ENCODE data around the gene PIGU.

The PIGU gene

DNA sequence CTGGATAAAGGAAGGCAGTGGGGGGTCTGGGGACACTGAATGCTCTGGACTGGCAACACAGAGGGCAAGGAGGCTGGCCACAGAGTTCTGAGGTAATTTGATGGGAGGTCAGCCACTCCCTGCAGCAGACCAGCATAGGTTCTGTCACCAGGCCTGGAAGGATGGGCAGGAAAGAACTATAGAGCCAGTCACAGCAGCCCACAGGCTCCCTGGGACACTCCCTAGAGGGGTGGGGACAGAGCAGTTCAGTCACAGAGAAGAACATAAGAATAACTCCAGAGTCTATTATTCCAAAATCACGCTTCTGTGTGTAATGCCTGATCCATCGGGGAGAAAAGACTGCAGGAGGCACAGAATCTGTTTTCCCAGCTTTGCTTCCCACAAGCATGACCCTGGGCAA lies 141.0 kb downstream of the PIGU start:
- no peak overlapping the region for H3K4me3 Mint-ChIP-seq
- no peak overlapping the region for H3K27ac Mint-ChIP-seq
- H3K9me3 Mint-ChIP-seq: no peaks in the 10 kb centered on the region

GRCh38 chr20:34535301-34535840 lies 141.5 kb downstream of the PIGU start:
- Mint-ChIP-seq H3K9me3 (no peaks in the 10 kb centered on the region), H3K4me1 (no peaks in the 10 kb centered on the region), H3K27ac (no peak overlapping the region), H3K27me3 (no peaks in the 10 kb centered on the region), H3K4me3 (no peak overlapping the region)
- DNase-seq: no peak
- ATAC-seq: no peak

More for the DNA sequence above, 141.0 kb downstream of the PIGU start:
- DNase-seq (no peak), ATAC-seq (no peak)
- Mint-ChIP-seq H3K4me1 (no peaks in the 10 kb centered on the region), H3K27me3 (no peaks in the 10 kb centered on the region)

DNA sequence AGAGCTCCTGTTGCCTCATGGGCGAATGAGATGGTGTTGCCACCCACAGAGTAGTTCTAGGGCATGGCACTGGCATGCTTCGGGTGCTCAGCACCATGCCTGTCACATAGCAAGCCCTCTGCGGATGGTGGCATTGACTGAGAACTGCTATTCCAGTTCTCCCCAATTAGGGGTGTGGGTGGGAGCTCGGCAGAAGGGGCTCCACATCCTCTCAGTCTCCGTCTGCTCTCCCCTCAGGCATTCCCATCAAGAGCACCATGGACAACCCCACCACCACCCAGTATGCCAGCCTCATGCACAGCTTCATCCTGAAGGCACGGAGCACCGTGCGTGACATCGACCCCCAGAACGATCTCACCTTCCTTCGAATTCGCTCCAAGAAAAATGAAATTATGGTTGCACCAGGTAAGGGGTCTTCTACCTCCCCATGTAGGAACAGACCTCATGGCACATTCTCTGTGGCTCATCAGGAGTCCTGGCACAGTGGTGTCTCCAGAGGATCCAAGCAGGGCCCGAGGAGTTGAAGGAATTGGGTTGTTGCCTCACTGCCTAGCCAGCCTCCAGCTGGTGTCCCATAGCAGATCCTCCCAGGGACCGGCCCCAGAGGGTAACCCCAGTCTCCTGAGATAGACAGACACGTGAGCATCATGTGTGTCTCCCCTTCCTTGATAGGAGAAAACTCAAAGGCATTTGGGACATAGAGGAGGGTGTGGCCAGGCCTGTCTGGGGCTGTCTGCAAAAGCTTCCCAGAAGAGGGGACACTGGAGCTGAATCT lies 142.3 kb downstream of the PIGU start:
- Mint-ChIP-seq H3K27ac (no peak overlapping the region), H3K4me3 (no peak overlapping the region)

GRCh38 chr20:34532756-34533155 lies 144.1 kb downstream of the PIGU start:
- DNase-seq (no peak), ATAC-seq (no peak)
- Mint-ChIP-seq H3K4me3 (no peak overlapping the region), H3K27me3 (no peaks in the 10 kb centered on the region), H3K27ac (peak overlapping the region in 1 of 2 donors; percentile 34), H3K4me1 (no peaks in the 10 kb centered on the region), H3K9me3 (no peaks in the 10 kb centered on the region)

More for the DNA sequence above, 142.3 kb downstream of the PIGU start:
- no peak for ATAC-seq
- H3K4me1 Mint-ChIP-seq: no peaks in the 10 kb centered on the region
- H3K9me3 Mint-ChIP-seq: no peaks in the 10 kb centered on the region
- DNase-seq: no peak
- H3K27me3 Mint-ChIP-seq: no peaks in the 10 kb centered on the region

GRCh38 chr20:34532320-34532719 lies 144.6 kb downstream of the PIGU start:
- ATAC-seq (no peak), DNase-seq (no peak)
- Mint-ChIP-seq H3K4me1 (no peaks in the 10 kb centered on the region), H3K27ac (no peak overlapping the region), H3K9me3 (no peaks in the 10 kb centered on the region), H3K4me3 (no peak overlapping the region), H3K27me3 (no peaks in the 10 kb centered on the region)

DNA sequence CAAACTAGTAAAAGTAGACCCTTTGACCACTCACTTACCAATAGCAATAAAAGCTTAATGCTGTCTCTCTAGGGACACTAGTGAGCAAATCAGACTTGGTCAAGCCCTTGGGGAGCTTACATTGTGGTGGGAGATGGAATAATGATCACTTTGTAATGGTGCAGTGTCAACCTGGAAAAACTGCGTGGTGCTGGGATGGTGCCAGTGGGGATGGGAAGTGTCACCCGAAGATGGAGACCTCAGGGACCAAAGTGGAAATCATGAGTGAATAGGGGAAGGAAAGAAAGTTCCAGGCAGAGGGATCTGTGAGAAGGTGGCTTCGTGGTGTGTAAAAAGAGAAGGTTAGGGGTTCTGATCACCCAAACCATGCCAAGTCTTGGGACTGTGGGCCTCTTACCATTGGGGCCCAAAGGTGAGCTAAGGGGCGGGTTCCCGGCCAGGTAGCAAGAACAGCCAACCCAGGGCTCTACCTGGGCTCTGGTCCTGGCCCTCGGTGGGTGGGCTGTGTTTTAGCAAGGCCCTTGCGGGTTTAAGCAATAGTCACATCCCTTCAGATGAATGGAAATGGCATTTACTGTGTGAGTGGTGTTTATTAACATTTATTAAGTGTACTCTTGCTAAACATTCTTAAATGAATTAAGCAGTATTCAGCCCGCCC lies 145.2 kb downstream of the PIGU start:
- ATAC-seq (no peak), DNase-seq (no peak)
- Mint-ChIP-seq H3K4me1 (no peaks in the 10 kb centered on the region), H3K4me3 (no peak overlapping the region), H3K27me3 (no peaks in the 10 kb centered on the region), H3K9me3 (no peaks in the 10 kb centered on the region), H3K27ac (no peak overlapping the region)

- Mint-ChIP-seq H3K9me3 (no peaks in the 10 kb centered on the region), H3K4me1 (no peaks in the 10 kb centered on the region), H3K27ac (no peak overlapping the region), H3K27me3 (no peaks in the 10 kb centered on the region), H3K4me3 (no peak overlapping the region)
- ATAC-seq: no peak
- no peak for DNase-seq
Observed at GRCh38 chr20:34530342-34530741, 146.6 kb downstream of the PIGU start.

GRCh38 chr20:34529742-34530141 lies 147.2 kb downstream of the PIGU start:
- ATAC-seq: no peak
- no peaks in the 10 kb centered on the region for H3K4me1 Mint-ChIP-seq

GRCh38 chr20:34528921-34529297 lies 148.0 kb downstream of the PIGU start:
- Mint-ChIP-seq H3K27ac (peak overlapping the region in 1 of 2 donors; percentile 83), H3K4me1 (no peaks in the 10 kb centered on the region), H3K9me3 (no peaks in the 10 kb centered on the region), H3K27me3 (no peaks in the 10 kb centered on the region), H3K4me3 (no peak overlapping the region)
- no peak for ATAC-seq
- DNase-seq: no peak

More at GRCh38 chr20:34529742-34530141, 147.2 kb downstream of the PIGU start:
- no peak for DNase-seq
- Mint-ChIP-seq H3K27ac (no peak overlapping the region), H3K9me3 (no peaks in the 10 kb centered on the region), H3K27me3 (no peaks in the 10 kb centered on the region), H3K4me3 (no peak overlapping the region)

DNA sequence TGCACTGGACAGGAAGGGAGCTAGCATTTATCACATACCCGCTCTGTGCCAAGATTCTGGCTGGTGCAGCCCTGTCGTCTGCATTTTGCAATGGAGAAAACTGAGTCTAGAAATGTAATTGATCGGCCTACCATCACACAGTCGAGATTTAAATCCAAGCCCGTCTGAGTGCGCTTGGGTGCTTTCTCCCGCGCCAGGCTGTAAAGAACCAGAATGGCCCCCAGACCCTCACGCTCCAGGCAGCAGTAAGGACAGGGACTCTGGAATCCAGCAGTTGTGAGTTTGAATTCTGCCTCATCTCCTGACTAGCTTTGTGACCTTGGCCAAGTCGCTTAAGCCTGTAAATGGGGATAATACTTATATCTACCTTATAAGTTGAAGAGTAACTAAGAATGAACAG lies 149.9 kb downstream of the PIGU start:
- Mint-ChIP-seq H3K4me3 (no peak overlapping the region), H3K27me3 (no peaks in the 10 kb centered on the region), H3K9me3 (no peaks in the 10 kb centered on the region), H3K4me1 (peaks cover 18% of the 10 kb centered on the region), H3K27ac (no peak overlapping the region)
- ATAC-seq: no peak
- no peak for DNase-seq

DNA sequence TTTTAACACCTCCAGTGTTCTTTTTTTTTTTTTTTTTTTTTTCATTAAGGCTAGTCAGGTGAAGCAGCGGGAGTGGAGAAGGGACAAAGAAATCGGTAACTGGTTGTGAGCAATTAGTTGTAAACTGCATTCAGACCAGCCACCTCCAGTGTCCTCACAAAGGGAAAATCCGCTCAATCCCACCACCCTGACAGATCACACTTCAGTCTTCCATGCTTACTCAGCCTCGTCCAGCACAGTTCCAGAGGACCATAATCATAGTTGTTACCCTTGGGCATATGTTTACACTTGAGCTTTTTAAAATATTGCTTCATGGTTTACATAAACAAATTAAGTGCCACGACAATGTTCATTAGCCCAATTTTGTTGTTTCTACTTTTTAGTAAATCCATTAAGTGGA lies 150.4 kb downstream of the PIGU start:
- no peak for DNase-seq
- no peak overlapping the region for H3K27ac Mint-ChIP-seq
- peaks cover 20% of the 10 kb centered on the region for H3K4me1 Mint-ChIP-seq
- no peaks in the 10 kb centered on the region for H3K27me3 Mint-ChIP-seq
- H3K4me3 Mint-ChIP-seq: no peak overlapping the region
- ATAC-seq: no peak
- no peaks in the 10 kb centered on the region for H3K9me3 Mint-ChIP-seq

DNA sequence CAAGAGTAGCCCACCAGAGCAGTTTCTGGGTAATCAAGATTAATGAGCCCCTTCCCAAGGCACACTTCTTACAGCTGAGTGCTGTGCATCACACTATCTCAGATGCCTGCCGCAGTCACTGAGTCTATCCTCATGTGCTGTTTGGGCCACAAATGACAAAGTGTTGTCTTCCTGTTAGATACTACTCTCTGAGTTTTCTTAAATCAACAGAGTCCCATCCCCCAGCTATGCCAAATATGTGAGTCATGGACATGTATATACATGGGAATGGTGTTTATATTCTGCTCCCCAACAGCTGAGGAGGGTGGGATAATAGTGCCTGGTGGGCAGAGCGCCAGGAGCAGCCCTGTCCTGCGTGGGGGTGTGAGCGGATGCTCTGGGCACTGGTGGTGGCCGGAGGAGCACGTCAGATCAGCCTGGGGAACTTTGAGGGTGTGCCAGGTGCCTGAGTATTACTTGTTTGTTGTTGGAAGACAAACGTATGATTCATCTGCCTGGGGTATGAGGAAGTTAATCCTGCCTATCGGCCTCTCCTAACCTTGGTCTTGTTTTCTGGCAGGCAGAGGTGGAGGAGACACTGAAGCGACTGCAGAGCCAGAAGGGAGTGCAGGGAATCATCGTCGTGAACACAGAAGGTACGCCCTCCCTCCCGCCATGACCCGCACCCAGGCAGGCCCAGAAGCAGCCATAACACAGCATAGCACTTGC lies 151.0 kb downstream of the PIGU start:
- Mint-ChIP-seq H3K4me3 (no peak overlapping the region), H3K27ac (no peak overlapping the region), H3K27me3 (no peaks in the 10 kb centered on the region), H3K9me3 (no peaks in the 10 kb centered on the region), H3K4me1 (peaks cover 24% of the 10 kb centered on the region)
- DNase-seq (no peak), ATAC-seq (no peak)

DNA sequence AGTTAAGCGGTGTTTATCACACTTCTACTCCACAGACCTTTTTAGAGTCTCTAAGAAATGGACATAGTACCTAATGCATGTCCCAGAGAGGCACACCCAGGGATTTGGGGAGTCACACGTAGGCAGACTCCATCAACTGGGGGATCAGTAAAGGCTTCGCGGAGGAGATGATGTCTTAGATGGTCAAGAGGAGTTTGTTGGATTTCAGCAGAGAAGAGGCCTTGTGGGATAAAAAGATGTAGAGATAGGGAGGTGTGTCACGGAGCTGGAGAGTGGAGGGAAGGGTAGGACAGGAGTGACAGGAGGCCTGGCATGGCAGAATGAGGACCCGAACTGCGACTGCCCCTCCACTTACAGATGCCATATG lies 151.6 kb downstream of the PIGU start:
- Mint-ChIP-seq H3K27me3 (no peaks in the 10 kb centered on the region), H3K4me1 (peaks cover 29% of the 10 kb centered on the region), H3K27ac (peak overlapping the region in 1 of 2 donors; percentile 75), H3K4me3 (no peak overlapping the region), H3K9me3 (no peaks in the 10 kb centered on the region)
- ATAC-seq (no peak), DNase-seq (no peak)

DNA sequence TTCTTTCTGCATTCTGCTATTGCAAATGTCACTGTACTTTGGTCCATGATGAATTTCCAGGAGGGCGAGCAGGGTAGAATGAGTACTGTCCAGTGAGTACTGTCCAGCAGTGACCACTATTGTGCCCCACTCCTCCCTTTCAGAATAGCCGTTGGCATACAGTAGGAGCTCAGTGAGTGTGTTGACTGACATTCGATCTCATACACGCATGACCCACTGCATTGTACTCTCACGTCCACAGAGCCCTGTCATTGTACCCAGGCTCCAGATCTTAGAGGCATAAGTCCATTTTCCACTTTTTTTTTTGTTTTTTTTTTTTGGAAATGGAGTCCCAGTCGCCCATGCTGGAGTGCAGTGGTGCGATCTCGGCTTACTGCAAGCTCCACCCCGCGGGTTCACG lies 152.5 kb downstream of the PIGU start:
- Mint-ChIP-seq H3K27ac (peak overlapping the region in 1 of 2 donors; percentile 63), H3K4me3 (no peak overlapping the region), H3K4me1 (peaks cover 33% of the 10 kb centered on the region), H3K27me3 (no peaks in the 10 kb centered on the region), H3K9me3 (no peaks in the 10 kb centered on the region)
- ATAC-seq: no peak
- DNase-seq: no peak

- peak; percentile 46 to 59 for DNase-seq
- H3K27me3 Mint-ChIP-seq: no peaks in the 10 kb centered on the region
- peak; percentile 89 for ATAC-seq
- peak overlapping the region in 1 of 2 donors; percentile 83 for H3K27ac Mint-ChIP-seq
- H3K9me3 Mint-ChIP-seq: no peaks in the 10 kb centered on the region
- H3K4me3 Mint-ChIP-seq: no peak overlapping the region
- peaks cover 39% of the 10 kb centered on the region for H3K4me1 Mint-ChIP-seq
Observed at GRCh38 chr20:34522969-34523871, 153.7 kb downstream of the PIGU start.

Measured in stimulated activated naive CD8-positive, alpha-beta T cell treated with anti-CD3 and anti-CD28 coated beads, Interleukin-15, amount 100 ng/mL, for 72 hours (primary cell).